MCF 10A (cell line): ENCODE measurements around the gene ADGRA3. TPM values are rescaled to one million over a fixed set of nuclear protein-coding genes. Genes with fewer than 3 reads are reported as not detected.
A peak's percentile ranks its signal among the peaks of the same experiment; 100 is the strongest.

Source experiments
- BruUV-seq: library from RNA; stranded (reverse); fragments of 400-500 nt; replicated peaks from 2 replicates; lab custom pipeline; 2021; lab: Mats Ljungman, UMichigan
- CTCF ChIA-PET: fragments of 300-600 bp; sonication (Branson Sonifier 250); formaldehyde crosslinking; extraction: SDS; loops from one replicate; lab custom pipeline; 2021; ENCODE audit warnings: antibody characterized with exemption, inconsistent platforms; lab: Yijun Ruan, JAX
- POLR2A ChIA-PET: fragments of 300-600, 350-650 bp; sonication (Branson Sonifier 250); formaldehyde crosslinking; extraction: SDS; loops from one replicate; lab custom pipeline; 2020; ENCODE audit warnings: antibody characterized with exemption, inconsistent platforms; lab: Yijun Ruan, JAX
- DNase-seq: peaks from one replicate; pipeline ENCODE4 v3.0.0-alpha.2; 2018; ENCODE audit not compliant: unreplicated experiment
- H3K27ac Mint-ChIP-seq: one replicate; pipeline ENCODE4 v1.8.0; 2022; ENCODE audit warnings: mild to moderate bottlenecking, low read depth, mixed read lengths; ENCODE audit not compliant: unreplicated experiment
- H3K27me3 Mint-ChIP-seq: one replicate; pipeline ENCODE4 v1.8.0; 2022; ENCODE audit warnings: mixed read lengths; ENCODE audit not compliant: insufficient read depth, unreplicated experiment
- H3K36me3 Mint-ChIP-seq: one replicate; pipeline ENCODE4 v1.8.0; 2022; ENCODE audit warnings: mild to moderate bottlenecking, moderate library complexity, mixed read lengths; ENCODE audit not compliant: insufficient read depth, unreplicated experiment
- H3K4me1 Mint-ChIP-seq: one replicate; pipeline ENCODE4 v1.8.0; 2022; ENCODE audit warnings: mixed read lengths; ENCODE audit not compliant: insufficient read depth, unreplicated experiment
- H3K4me3 Mint-ChIP-seq: one replicate; pipeline ENCODE4 v1.8.0; 2022; ENCODE audit warnings: mild to moderate bottlenecking, moderate library complexity, mixed read lengths; ENCODE audit not compliant: unreplicated experiment
- H3K9me3 Mint-ChIP-seq: one replicate; pipeline ENCODE4 v1.8.0; 2022; ENCODE audit warnings: mixed read lengths; ENCODE audit not compliant: unreplicated experiment
- CTCF ChIP-seq: fragments of 200-600 bp; IDR thresholded peaks from one replicate; pipeline ENCODE4 v1.8.0; 2022; ENCODE audit warnings: antibody characterized with exemption, mild to moderate bottlenecking; ENCODE audit not compliant: unreplicated experiment
- intact Hi-C: fragments of 100-400 bp; cut with micrococcal nuclease; formaldehyde crosslinking; loops from 2 replicates; pipeline ENCODE4 v1.14.1; 2022
- total RNA-seq: library from RNA; stranded (reverse); gene quantifications from 2 replicates; pipeline ENCODE4 v1.2.3, GENCODE V29; 2022

Gene ADGRA3
- total RNA-seq, 1 experiment from 2014 or later: 25.2 TPM

GRCh38 chr4:22504922-22505321 is 10.9 kb downstream of the ADGRA3 start:
- Mint-ChIP-seq H3K27ac (peak overlapping the region; percentile 57), H3K27me3 (no peaks in the 10 kb centered on the region), H3K4me1 (peaks cover 30% of the 10 kb centered on the region), H3K36me3 (peaks cover 5% of the 10 kb centered on the region), H3K9me3 (no peaks in the 10 kb centered on the region), H3K4me3 (no peak overlapping the region)
- no TSS peak for BruUV-seq
- no peak for TF ChIP-seq CTCF
- POLR2A ChIA-PET: interaction anchor here (2.3 to 6.4 kb wide), 2 partner anchors 10 to 21 kb away, joined by 14 to 37 read pairs; no protein-coding TSS in a partner anchor
- DNase-seq: no peak
- CTCF ChIA-PET: interaction anchor here (0.7 to 1.2 kb wide), 4 partner anchors 20 to 103 kb away, joined by 3 to 5 read pairs (median 4); no protein-coding TSS in a partner anchor
- intact Hi-C loops: no loop called here

GRCh38 chr4:22504447-22504846 is 11.4 kb downstream of the ADGRA3 start:
- POLR2A ChIA-PET: interaction anchor here (0.7 to 6.4 kb wide), 3 partner anchors 10 to 59 kb away, joined by 3 to 37 read pairs (median 3); no protein-coding TSS in a partner anchor
- no peak for TF ChIP-seq CTCF
- H3K36me3 Mint-ChIP-seq: peaks cover 5% of the 10 kb centered on the region
- no TSS peak for BruUV-seq
- H3K4me3 Mint-ChIP-seq: no peak overlapping the region
- peaks cover 30% of the 10 kb centered on the region for H3K4me1 Mint-ChIP-seq
- CTCF ChIA-PET: interaction anchor here (0.8 kb wide), 1 partner anchor 54 kb away, joined by 3 read pairs; no protein-coding TSS in a partner anchor
- peak overlapping the region; percentile 57 for H3K27ac Mint-ChIP-seq
- intact Hi-C loops: no loop called here
- no peaks in the 10 kb centered on the region for H3K9me3 Mint-ChIP-seq
- no peak for DNase-seq
- H3K27me3 Mint-ChIP-seq: no peaks in the 10 kb centered on the region

- no peak for TF ChIP-seq CTCF
- DNase-seq: no peak
- no TSS peak for BruUV-seq
- CTCF ChIA-PET: no interaction called here
- intact Hi-C loops: no loop called here
- Mint-ChIP-seq H3K4me1 (peaks cover 21% of the 10 kb centered on the region), H3K27ac (no peak overlapping the region), H3K36me3 (peaks cover 5% of the 10 kb centered on the region), H3K9me3 (no peaks in the 10 kb centered on the region), H3K27me3 (no peaks in the 10 kb centered on the region), H3K4me3 (no peak overlapping the region)
- POLR2A ChIA-PET: interaction anchor here (1.0 to 7.1 kb wide), 5 partner anchors 11 to 57 kb away, joined by 3 to 145 read pairs (median 50); partner anchors contain the start of gene ADGRA3
Measured at GRCh38 chr4:22502895-22503814, 12.7 kb downstream of the ADGRA3 start.

GRCh38 chr4:22501715-22502095 is 14.2 kb downstream of the ADGRA3 start:
- Mint-ChIP-seq H3K4me3 (peak overlapping the region; percentile 24), H3K9me3 (no peaks in the 10 kb centered on the region), H3K4me1 (peaks cover 18% of the 10 kb centered on the region), H3K27me3 (no peaks in the 10 kb centered on the region), H3K27ac (no peak overlapping the region), H3K36me3 (peaks cover 5% of the 10 kb centered on the region)
- DNase-seq: no peak
- intact Hi-C loops: loop anchor here (2.0 kb wide), 1 partner anchor 13 kb away; no protein-coding TSS in a partner anchor
- ChIA-PET POLR2A (interaction anchor here (0.6 to 7.1 kb wide), 10 partner anchors 9 to 1799 kb away, joined by 3 to 145 read pairs (median 6); partner anchors contain the start of gene ADGRA3), CTCF (interaction anchor here (0.5 to 1.3 kb wide), 6 partner anchors 13 to 1040 kb away, joined by 3 to 8 read pairs (median 3); no protein-coding TSS in a partner anchor)
- no peak for TF ChIP-seq CTCF
- no TSS peak for BruUV-seq
